Adipocyte (in vitro differentiated cells): ENCODE measurements around the gene RNF114.

Source experiments
- DNase-seq: peaks from one replicate; pipeline ENCODE4 v3.0.0-alpha.2; 2015; ENCODE audit warnings: low read depth
- H3K27me3 ChIP-seq: replicated peaks from 2 replicates; pipeline ENCODE4 v1.7.0; 2013; ENCODE audit warnings: mild to moderate bottlenecking, low read length, moderate library complexity; ENCODE audit not compliant: control insufficient read depth, insufficient read depth
- H3K36me3 ChIP-seq: 2 replicates; pipeline ENCODE4 v1.7.0; 2013; ENCODE audit warnings: low read length, mild to moderate bottlenecking, moderate library complexity; ENCODE audit not compliant: control insufficient read depth, insufficient read depth, severe bottlenecking
- H3K4me1 ChIP-seq: 2 replicates; pipeline ENCODE4 v1.7.0; 2013; ENCODE audit warnings: mild to moderate bottlenecking, low read length, moderate library complexity; ENCODE audit not compliant: control insufficient read depth, insufficient read depth
- H3K4me3 ChIP-seq: 2 replicates; pipeline ENCODE4 v1.7.0; 2013; ENCODE audit warnings: mild to moderate bottlenecking, low read length, moderate library complexity
- H3K9ac ChIP-seq: 2 replicates; pipeline ENCODE4 v1.7.0; 2013; ENCODE audit warnings: mild to moderate bottlenecking, low read length, moderate library complexity
- H3K9me3 ChIP-seq: 2 replicates; pipeline ENCODE4 v1.7.0; 2013; ENCODE audit warnings: mild to moderate bottlenecking, low read length, moderate library complexity; ENCODE audit not compliant: control insufficient read depth

The RNF114 gene

GRCh38 chr20:49906101-49906604 lies 30.0 kb upstream of the RNF114 start:
- Histone ChIP-seq H3K27me3 (no peaks in the 10 kb centered on the region), H3K4me1 (no peaks in the 10 kb centered on the region), H3K9ac (no peak overlapping the region), H3K9me3 (no peaks in the 10 kb centered on the region), H3K4me3 (no peak overlapping the region), H3K36me3 (peaks cover 41% of the 10 kb centered on the region)
- DNase-seq = no peak

- H3K4me3 ChIP-seq = no peak overlapping the region
- peaks cover 41% of the 10 kb centered on the region for H3K36me3 ChIP-seq
- H3K9ac ChIP-seq = no peak overlapping the region
- no peaks in the 10 kb centered on the region for H3K27me3 ChIP-seq
- no peaks in the 10 kb centered on the region for H3K9me3 ChIP-seq
- no peak for DNase-seq
- H3K4me1 ChIP-seq = no peaks in the 10 kb centered on the region
Measured at GRCh38 chr20:49906615-49907154, 29.5 kb upstream of the RNF114 start.

GRCh38 chr20:49907405-49908257 lies 28.6 kb upstream of the RNF114 start:
- H3K4me3 ChIP-seq = no peak overlapping the region
- H3K36me3 ChIP-seq = peaks cover 41% of the 10 kb centered on the region
- no peak overlapping the region for H3K9ac ChIP-seq
- H3K9me3 ChIP-seq = no peaks in the 10 kb centered on the region
- no peak for DNase-seq
- no peaks in the 10 kb centered on the region for H3K4me1 ChIP-seq
- H3K27me3 ChIP-seq = no peaks in the 10 kb centered on the region

GRCh38 chr20:49908258-49908565 lies 28.0 kb upstream of the RNF114 start:
- no peaks in the 10 kb centered on the region for H3K27me3 ChIP-seq
- H3K9ac ChIP-seq = no peak overlapping the region
- no peaks in the 10 kb centered on the region for H3K9me3 ChIP-seq
- no peak for DNase-seq
- no peak overlapping the region for H3K4me3 ChIP-seq
- peaks cover 41% of the 10 kb centered on the region for H3K36me3 ChIP-seq
- H3K4me1 ChIP-seq = peaks cover under 1% of the 10 kb centered on the region

- H3K9ac ChIP-seq = no peak overlapping the region
- H3K9me3 ChIP-seq = no peaks in the 10 kb centered on the region
- no peaks in the 10 kb centered on the region for H3K27me3 ChIP-seq
- H3K4me3 ChIP-seq = no peak overlapping the region
- DNase-seq = no peak
- H3K36me3 ChIP-seq = peaks cover 33% of the 10 kb centered on the region
- peaks cover 15% of the 10 kb centered on the region for H3K4me1 ChIP-seq
Measured at GRCh38 chr20:49909499-49910339, 26.5 kb upstream of the RNF114 start.

GRCh38 chr20:49910340-49910706 lies 25.9 kb upstream of the RNF114 start:
- no peak overlapping the region for H3K4me3 ChIP-seq
- no peaks in the 10 kb centered on the region for H3K27me3 ChIP-seq
- no peaks in the 10 kb centered on the region for H3K9me3 ChIP-seq
- H3K4me1 ChIP-seq = peaks cover 16% of the 10 kb centered on the region
- H3K9ac ChIP-seq = no peak overlapping the region
- no peak for DNase-seq
- peaks cover 27% of the 10 kb centered on the region for H3K36me3 ChIP-seq

GRCh38 chr20:49913399-49914047 lies 22.7 kb upstream of the RNF114 start:
- Histone ChIP-seq H3K36me3 (peaks cover 3% of the 10 kb centered on the region), H3K9me3 (no peaks in the 10 kb centered on the region), H3K9ac (no peak overlapping the region), H3K4me3 (peak overlapping the region; percentile 96), H3K27me3 (no peaks in the 10 kb centered on the region), H3K4me1 (peaks cover 21% of the 10 kb centered on the region)
- DNase-seq = no peak

- Histone ChIP-seq H3K4me3 (peak overlapping the region; percentile 96), H3K9me3 (no peaks in the 10 kb centered on the region), H3K36me3 (no peaks in the 10 kb centered on the region), H3K9ac (peak overlapping the region; percentile 100), H3K27me3 (no peaks in the 10 kb centered on the region), H3K4me1 (peaks cover 21% of the 10 kb centered on the region)
- peak; percentile 56 for DNase-seq
Measured at GRCh38 chr20:49914310-49915117, 21.7 kb upstream of the RNF114 start.

- Histone ChIP-seq H3K4me1 (peaks cover 21% of the 10 kb centered on the region), H3K4me3 (peak overlapping the region; percentile 96), H3K9ac (peak overlapping the region; percentile 100), H3K36me3 (no peaks in the 10 kb centered on the region), H3K27me3 (no peaks in the 10 kb centered on the region), H3K9me3 (no peaks in the 10 kb centered on the region)
- DNase-seq = no peak
Measured at GRCh38 chr20:49915118-49915379, 21.1 kb upstream of the RNF114 start.

GRCh38 chr20:49915380-49916145 lies 20.6 kb upstream of the RNF114 start, which contains the start of gene SPATA2:
SPATA2 (minus strand) TSS chr20:49915529; CDS start chr20:49908490, 7,039 bp downstream.
- peak within 1 kb of the TSS; percentile 96 for H3K4me3 ChIP-seq
- H3K36me3 ChIP-seq = no peaks in the 10 kb centered on the region
- H3K27me3 ChIP-seq = no peaks in the 10 kb centered on the region
- H3K4me1 ChIP-seq = peaks cover 21% of the 10 kb centered on the region
- DNase-seq = peak; percentile 99
- no peaks in the 10 kb centered on the region for H3K9me3 ChIP-seq
- peak within 1 kb of the TSS; percentile 100 for H3K9ac ChIP-seq
